GM21786 (cell line): Measurements from ENCODE around the gene PYGO1.
"Not testable (repeated sequence)": the region's sequence is repeated elsewhere in the genome, so short reads cannot be mapped to it uniquely, and the experiment has no call there.

Experiments used
- ATAC-seq: cut with Tn5 transposase; IDR thresholded peaks from one replicate; pipeline ENCODE4 v1.9.1; 2021; ENCODE audit not compliant: unreplicated experiment

Gene PYGO1

DNA sequence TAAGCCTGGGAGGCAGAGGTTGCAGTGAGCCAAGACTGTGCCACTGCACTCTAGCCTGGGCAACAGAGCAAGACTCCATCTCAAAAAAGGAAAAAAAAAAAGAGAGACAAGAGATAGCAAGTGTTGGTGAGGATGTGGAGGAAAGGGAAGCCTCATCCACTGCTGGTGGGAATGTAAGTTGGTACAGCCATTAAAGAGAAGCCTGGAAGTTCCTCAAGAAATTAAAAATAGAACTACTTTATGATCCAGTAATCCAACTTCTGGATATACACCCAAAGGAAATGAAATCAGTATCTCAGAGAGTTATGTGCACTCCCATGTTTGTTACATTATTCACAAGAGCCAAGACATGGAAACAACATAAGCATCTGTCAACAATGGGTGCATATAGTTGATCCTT lies 14.9 kb downstream of the PYGO1 start:
- ATAC-seq: no peak

DNA sequence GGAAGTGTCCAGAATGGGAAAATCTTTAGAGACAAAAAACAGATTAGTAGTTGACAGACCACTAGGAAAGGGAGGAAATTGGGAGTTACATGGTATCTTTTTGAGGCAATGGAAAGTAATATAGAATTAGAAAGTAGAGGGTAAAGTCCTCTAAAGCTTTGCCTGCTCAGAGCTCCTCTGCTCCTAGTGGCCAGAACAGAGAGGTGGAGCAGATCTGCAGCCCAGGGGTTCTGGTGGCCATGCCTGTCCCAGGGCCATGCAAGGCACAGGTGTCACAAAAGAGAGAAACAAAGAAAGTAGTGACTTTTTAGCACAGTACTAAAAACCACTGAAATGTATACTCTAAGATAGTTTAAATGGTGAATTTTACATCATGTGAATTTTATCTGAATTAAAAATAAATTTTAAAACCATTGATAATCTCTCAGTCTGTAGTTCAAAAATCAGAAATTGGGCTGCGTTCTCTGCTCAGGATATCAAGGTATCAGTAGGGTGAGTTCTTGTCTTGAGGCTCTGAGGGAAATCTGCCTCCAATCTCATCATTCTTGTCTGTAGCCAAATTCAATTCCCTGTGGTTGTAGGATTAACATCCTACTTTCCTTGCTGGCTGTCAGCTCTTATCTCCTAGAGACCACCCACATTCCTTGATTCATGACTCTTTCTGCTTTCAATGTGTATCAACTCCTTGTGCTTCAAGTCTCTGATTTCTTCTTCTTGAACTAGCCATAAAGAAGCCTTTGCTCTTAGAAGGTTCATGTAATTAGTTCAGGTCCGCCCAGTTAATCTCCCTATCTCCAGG lies 23.6 kb downstream of the PYGO1 start:
- no peak for ATAC-seq

DNA sequence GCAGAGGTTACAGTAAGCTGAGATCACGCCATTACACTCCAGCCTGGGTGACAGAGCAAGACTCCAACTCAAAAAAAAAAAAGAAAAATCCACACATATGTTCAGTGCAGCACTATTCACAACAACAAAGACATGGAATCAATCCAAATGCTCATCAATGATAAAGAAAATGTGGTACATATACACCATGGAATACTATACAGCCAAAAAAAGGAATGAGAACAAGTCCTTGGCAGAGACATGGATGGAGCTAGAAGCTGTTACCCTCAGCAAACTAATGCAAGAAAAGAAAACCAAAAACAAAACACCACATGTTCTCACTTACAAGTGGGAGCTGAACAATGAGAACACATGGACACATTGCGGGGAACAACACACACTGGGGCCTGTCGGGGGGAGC lies 25.5 kb downstream of the PYGO1 start:
- no peak for ATAC-seq

DNA sequence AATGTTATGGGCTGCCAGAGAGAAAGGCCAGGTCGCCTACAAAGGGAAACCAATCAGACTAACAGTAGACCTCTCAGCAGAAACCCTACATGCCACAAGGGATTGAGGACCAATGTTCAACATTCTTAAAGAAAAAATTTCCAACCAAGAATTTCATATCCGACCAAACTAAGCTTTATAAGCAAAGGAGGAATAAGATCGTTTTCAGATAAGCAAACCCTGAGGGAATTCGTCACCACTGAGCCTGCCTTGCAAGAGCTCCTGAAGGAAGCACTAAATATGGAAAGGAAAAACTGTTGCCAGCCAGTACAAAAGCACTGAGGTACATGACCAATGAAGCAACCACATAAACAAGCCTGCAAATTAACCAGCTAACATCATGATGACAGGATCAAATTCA lies 33.1 kb downstream of the PYGO1 start:
- ATAC-seq: no peak

GRCh38 chr15:55552926-55553325 lies 35.2 kb downstream of the PYGO1 start:
- no peak for ATAC-seq

DNA sequence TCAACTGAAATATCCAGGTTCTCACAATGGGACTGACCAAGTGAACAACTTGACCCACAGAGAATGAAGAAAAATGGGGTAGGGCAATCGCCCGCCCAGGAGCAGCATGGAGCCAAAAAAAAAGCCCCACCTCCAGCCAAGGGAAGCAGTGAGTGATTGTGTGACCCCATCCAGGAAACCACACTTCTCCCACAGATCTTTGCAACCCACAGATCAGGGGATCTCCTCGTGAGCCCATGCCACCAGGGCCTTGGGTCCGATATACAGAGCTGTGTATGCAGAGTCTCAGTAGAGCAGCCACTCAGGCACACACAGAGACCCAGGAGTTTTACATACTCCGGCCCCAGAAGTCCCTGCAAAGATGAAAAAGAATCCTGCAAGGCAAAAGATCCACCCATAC lies 35.7 kb downstream of the PYGO1 start:
- no peak for ATAC-seq

DNA sequence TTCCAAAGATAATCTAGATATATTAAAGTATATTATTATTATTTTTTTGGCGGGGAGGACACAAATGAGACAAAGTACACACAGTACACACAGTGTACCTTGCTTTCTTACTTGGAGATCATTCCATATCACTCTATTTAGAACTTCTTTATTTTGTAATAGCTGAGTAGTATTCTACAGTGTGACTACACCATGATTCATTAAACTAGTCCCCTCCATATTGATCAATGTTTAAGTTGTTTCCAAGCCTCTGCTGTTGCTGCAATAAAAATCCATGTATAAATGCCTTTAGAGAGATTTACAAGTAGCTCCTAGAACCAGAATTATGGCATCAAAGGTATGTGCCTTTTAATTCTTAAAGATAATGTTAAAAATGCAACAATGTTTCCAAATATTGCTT lies 38.8 kb downstream of the PYGO1 start:
- no peak for ATAC-seq

DNA sequence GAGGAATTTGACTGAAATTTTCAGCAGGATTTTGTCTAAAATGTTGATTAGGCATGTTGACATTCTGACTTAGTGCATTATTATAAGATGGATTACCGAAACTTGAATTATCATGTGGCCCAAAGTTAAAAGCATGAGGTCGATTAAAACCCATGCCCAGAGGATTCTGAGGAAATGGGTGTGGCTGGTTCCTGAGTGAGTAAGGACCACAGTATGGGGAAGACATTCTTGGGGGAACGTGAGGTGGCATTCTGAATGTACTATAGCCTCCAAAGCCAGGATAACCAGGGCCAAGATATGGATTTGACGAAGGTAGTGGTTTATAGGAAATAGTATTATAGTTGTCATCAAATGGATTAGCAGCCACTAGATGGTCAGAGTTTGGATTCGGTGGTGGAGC lies 41.4 kb downstream of the PYGO1 start:
- ATAC-seq: no peak

DNA sequence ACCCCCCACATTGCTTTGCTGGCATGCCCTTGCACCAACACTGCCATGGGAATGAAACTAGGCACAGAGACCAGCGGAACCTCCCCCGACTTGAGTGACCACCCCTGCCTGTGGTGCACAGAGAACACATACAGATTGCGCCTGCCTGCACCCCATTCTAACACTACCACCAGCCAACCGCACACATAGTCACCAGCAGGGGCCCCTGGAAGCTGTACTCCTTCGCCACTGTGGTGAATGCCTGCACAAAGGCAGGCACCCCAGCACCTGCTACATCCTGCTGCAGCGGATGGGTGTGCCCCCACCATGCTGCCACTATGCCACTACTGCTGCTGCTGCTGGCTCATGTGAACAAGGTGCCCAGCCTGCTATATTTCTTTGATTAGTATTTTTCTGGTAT lies 52.7 kb downstream of the PYGO1 start:
- ATAC-seq: no peak

DNA sequence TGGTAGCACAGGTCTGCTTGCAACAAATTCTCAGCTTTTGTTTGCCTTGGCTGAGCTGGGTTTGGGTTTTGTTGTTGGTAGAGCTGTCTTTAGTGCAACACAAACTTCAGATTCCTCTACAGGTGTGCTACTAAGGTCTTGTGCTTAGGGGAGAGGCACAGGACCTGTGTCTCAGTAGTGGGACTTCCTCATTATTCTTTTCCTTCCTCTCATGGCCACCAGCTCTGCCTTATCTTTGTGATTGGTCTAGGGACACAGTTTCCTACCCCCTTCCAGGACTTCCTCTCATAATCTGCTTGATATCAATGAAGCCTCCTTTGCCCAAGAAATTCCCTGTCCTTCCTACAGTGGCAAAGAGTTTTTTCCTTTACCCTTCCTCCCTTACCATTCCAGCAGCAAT lies 55.2 kb downstream of the PYGO1 start:
- ATAC-seq: no peak

DNA sequence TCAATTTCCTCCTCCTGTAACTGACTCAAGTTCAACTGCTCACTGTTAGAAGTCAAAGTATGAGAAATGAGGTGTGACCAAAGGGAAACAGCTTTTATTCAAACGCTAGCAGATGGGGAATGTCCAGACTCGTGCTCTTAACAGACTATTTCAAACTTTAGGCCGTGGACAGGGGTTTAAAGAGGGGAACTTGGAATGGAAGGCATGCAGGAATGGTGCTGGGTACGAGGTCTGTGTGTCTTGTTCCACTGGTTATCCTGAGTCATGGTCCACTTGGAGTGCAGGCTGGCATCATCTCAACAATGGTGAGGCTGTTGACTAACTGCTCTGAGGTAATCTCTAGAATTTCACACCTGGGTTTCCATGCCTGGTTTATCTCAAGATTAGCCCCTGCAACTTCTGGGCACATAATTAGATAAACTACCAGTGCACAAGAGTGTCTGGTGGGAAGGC lies 57.3 kb downstream of the PYGO1 start:
- no peak for ATAC-seq

DNA sequence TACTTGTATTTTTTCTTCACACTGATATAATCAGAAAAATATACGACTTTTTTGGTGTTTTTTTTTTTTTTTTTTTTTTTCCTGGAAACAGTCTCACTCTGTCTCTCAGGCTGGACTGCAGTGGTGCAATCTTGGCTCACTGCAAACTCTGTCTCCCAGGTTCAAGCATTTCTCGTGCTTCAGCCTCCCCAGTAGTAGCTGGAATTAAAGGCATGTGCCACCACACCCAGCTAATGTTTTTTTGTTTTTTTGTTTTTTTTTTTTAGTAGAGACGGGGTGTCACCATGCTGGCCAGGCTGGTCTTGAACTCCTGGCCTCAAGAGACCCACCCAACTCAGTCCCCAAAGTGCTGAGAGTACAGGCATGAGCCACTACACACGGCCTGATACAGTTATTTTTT lies 59.3 kb downstream of the PYGO1 start:
- no peak for ATAC-seq

GRCh38 chr15:55527150-55527549 lies 61.0 kb downstream of the PYGO1 start:
- no peak for ATAC-seq

DNA sequence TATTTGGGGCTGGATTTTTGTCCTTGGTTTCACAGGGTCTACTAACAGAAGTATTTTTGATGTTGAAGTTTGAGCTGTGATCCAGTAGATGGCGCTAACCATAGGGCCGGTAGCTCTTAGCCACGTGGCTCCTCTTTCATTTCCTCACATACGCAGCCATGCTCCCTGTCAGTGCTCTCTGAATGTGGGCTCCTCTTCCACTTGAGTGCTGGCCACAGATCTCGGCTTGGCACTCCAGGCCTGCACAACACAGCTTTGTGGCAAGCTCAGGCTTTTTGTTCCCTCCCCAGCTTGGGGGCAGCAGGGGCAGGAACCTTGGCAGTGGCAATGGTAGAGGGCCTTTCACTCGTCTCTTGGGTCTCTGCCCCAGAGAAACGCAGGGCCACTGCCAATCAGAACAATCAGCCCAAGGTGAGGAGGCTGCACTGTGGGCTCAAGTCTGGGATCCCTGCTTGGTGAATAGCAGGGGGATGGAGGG lies 61.5 kb downstream of the PYGO1 start:
- ATAC-seq: no peak

GRCh38 chr15:55522742-55523450 lies 65.2 kb downstream of the PYGO1 start:
- ATAC-seq: no peak

GRCh38 chr15:55518641-55519040 lies 69.5 kb downstream of the PYGO1 start:
- ATAC-seq: no peak

GRCh38 chr15:55518009-55518408 lies 70.1 kb downstream of the PYGO1 start:
- no peak for ATAC-seq

- no peak for ATAC-seq
Measured at GRCh38 chr15:55515991-55516776, 72.0 kb downstream of the PYGO1 start.

DNA sequence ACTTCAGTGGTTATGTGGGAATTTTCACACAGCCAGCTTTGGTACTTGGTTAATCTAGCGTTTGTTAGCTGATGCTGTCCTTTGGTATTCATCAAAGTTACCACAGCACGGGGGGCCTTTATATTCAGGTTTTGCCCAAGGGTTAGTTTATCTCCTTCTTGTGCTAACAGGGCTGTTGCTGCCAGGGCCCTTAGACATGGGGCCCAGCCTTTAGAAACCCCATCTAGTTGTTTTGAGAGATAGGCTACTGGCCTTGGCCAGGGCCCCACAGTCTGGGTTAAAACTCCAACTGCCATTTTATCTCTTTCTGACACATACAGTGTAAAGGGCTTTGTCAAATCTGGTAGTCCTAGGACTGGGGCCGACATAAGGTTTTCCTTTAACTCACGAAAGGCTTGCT lies 72.7 kb downstream of the PYGO1 start:
- ATAC-seq: no peak

DNA sequence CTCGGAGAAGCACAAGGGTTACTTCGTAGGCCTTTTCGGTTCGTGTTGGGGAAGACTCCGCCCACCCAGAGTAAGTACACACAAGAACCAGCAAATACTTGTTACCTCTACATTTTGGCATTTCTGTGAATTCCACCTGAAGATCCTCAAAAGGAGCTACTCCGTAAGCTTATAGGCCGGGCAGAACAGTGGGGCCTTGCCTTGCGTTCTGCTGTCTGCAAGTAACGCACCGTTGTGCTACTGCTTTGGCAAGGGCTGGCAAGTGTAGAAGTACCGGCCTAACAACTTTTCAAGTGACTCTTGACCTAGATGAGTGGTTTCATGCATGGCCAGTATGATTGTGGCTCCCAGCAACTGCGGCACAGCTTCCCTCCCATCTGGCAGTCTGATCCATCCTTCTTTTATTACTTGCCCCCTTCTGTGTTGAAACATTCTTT lies 73.7 kb downstream of the PYGO1 start:
- ATAC-seq: no peak

GRCh38 chr15:55513621-55514413 lies 74.3 kb downstream of the PYGO1 start:
- ATAC-seq: not testable (repeated sequence)
